ENCODE measurements around the gene EIF2B2. TPM values are rescaled to one million over a fixed set of nuclear protein-coding genes. Genes with fewer than 3 reads are reported as not detected.

Gene EIF2B2
- total and polyA plus RNA-seq, 10 of the 15 experiments (the other 5 are each of a cell fraction or from before 2014, with no cell fraction given): 17.4 to 168 (median 65.5) TPM

GRCh38 chr14:75048101-75048500, 45.4 kb downstream of the EIF2B2 start:
- no peak for ATAC-seq
- TF ChIP-seq BCL11A (IDR thresholded peaks at IDR 0.05; ENCODE audit: low read depth, low read length) (no peak), SPI1 (IDR thresholded peaks at IDR 0.05; ENCODE audit: borderline replicate concordance, insufficient read depth, low read depth, low read length) (no peak), YBX1 (IDR thresholded peaks at IDR 0.05) (no peak), CREM (IDR thresholded peaks at IDR 0.05; ENCODE audit: low read depth) (no peak), CBFB (IDR thresholded peaks at IDR 0.05; ENCODE audit: low read depth) (no peak), NBN (IDR thresholded peaks at IDR 0.05) (no peak), ATF3 (IDR thresholded peaks at IDR 0.05; ENCODE audit: borderline replicate concordance, extremely low read depth, low read depth, low read length) (no peak), CUX1 (IDR thresholded peaks at IDR 0.05; ENCODE audit: insufficient replicate concordance, low read depth, low read length) (no peak), ZNF24 (IDR thresholded peaks at IDR 0.05) (no peak), ZNF274 (IDR thresholded peaks at IDR 0.05; ENCODE audit: insufficient read depth, insufficient read length) (no peak), RCOR1 (conservative IDR thresholded peaks at IDR 0.05; ENCODE audit: low read depth, low read length) (no peak), POLR2AphosphoS2 (IDR thresholded peaks at IDR 0.05; ENCODE audit: low read depth, low read length) (no peak)
- TF ChIP-seq, protein P1, sequence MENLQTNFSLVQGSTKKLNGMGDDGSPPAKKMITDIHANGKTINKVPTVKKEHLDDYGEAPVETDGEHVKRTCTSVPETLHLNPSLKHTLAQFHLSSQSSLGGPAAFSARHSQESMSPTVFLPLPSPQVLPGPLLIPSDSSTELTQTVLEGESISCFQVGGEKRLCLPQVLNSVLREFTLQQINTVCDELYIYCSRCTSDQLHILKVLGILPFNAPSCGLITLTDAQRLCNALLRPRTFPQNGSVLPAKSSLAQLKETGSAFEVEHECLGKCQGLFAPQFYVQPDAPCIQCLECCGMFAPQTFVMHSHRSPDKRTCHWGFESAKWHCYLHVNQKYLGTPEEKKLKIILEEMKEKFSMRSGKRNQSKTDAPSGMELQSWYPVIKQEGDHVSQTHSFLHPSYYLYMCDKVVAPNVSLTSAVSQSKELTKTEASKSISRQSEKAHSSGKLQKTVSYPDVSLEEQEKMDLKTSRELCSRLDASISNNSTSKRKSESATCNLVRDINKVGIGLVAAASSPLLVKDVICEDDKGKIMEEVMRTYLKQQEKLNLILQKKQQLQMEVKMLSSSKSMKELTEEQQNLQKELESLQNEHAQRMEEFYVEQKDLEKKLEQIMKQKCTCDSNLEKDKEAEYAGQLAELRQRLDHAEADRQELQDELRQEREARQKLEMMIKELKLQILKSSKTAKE (IDR thresholded peaks at IDR 0.05; ENCODE audit: low read depth, poor library complexity, severe bottlenecking): no peak
- no peaks in the 10 kb centered on the region; the same call in 2 of the 3 replicates for H3K9me3 ChIP-seq (replicated peaks; ENCODE audit: control insufficient read depth, insufficient read depth, low read length)
- no peaks in the 10 kb centered on the region for H3K27me3 ChIP-seq (replicated peaks in 1 of 2; ENCODE audit: control insufficient read depth in 2 of 2, insufficient read depth in 2 of 2, low read length in 1 of 2)
- H3K36me3 ChIP-seq (ENCODE audit: control insufficient read depth in 2 of 2, insufficient read depth in 2 of 2, low read length in 1 of 2): no peaks in the 10 kb centered on the region
- WGBS (ENCODE audit: insufficient coverage, insufficient replicate concordance, low lambda C conversion rate, missing lambda C conversion rate): 75% methylated on average over 2 of the region's 2 CpGs
- no TSS peak for BruUV-seq (replicated peaks)
- POLR2A ChIA-PET: interaction anchor here (1.1 to 2.4 kb wide), 2 partner anchors 14 to 17 kb away, joined by 3 to 19 read pairs; partner anchors contain the start of gene ACYP1
- H3K79me2 ChIP-seq (ENCODE audit: control insufficient read depth, insufficient read depth, low read length): peaks cover 18% of the 10 kb centered on the region
- no peaks in the 10 kb centered on the region for H3K4me1 ChIP-seq (ENCODE audit: control insufficient read depth, insufficient read depth, low read length)
- in situ Hi-C loops (cut with MboI) (no loop called here), intact Hi-C loops (cut with micrococcal nuclease; ENCODE audit: unreplicated experiment) (no loop called here)
- H3K27ac ChIP-seq (ENCODE audit: control insufficient read depth, insufficient read depth): no peak overlapping the region
- no peaks in the 10 kb centered on the region for H4K20me1 ChIP-seq (ENCODE audit: control insufficient read depth, insufficient read depth)
- no peak overlapping the region for H3K4me3 ChIP-seq
- RAD21 ChIA-PET (ENCODE audit: unreplicated experiment): interaction anchor here (1.2 kb wide), 1 partner anchor 15 kb away, joined by 3 read pairs; the partner anchor contains the start of gene ACYP1
- CTCF ChIA-PET: interaction anchor here (0.6 to 2.4 kb wide), 9 partner anchors 9 to 142 kb away, joined by 3 to 12 read pairs (median 4); no protein-coding TSS in a partner anchor
- no peak overlapping the region for H2AFZ ChIP-seq (ENCODE audit: control insufficient read depth, low read depth, low read length)
- H3K4me2 ChIP-seq (ENCODE audit: control insufficient read depth, insufficient read depth): no peak overlapping the region
- FAIRE-seq: no peak
- H3K9ac ChIP-seq (ENCODE audit: control insufficient read depth, insufficient read depth, low read length): no peak overlapping the region
- SMC1A ChIA-PET (ENCODE audit: uncharacterized antibody, unreplicated experiment): interaction anchor here (1.0 to 2.3 kb wide), 4 partner anchors 16 to 187 kb away, joined by 3 to 14 read pairs (median 4); partner anchors contain the start of gene ACYP1
- no peak for DNase-seq (ENCODE audit: low read depth, low spot score)

Measured in GM12878 (cell line).